ENCODE results near the gene DNAAF5.

Gene DNAAF5

DNA sequence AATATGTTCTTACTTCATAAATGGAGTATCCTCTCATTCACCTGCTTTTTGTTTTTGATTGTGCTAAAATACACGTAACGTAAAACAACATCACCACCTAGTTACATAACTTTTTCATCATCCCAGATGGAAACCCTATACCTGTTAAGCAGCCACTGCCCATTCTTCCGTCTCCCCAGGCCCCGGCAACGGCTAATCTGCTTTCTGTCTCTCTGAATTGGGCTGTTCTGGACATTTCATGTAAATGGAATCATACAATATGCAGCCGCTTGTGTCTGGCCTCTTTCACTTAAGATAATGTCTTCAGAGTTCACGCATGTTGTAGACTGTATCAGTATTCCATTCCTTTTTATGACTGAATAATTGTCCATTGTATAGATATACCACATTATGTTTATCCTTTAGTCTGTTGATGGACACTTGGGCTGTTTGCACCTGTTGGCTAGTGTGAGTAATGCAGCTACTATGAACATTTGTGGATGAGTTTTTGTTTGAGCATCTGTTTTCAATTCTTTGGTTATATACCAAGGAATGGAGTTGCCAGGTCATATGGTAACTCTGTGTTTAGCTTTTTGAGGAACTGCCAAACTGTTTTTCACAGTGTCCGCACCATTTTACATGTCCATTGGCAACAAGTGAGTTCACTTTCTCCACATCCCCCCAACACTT lies 91.7 kb downstream of the DNAAF5 start:
- Histone ChIP-seq H3K4me3 (ENCODE audit: low read depth, low read length) (no peak overlapping the region), H4K91ac (ENCODE audit: low read depth, low read length) (no peak overlapping the region), H2BK120ac (ENCODE audit: insufficient read depth, low read length, poor library complexity) (no peak overlapping the region), H3K4me2 (ENCODE audit: low read length) (no peak overlapping the region), H3K9ac (ENCODE audit: low read length) (no peak overlapping the region), H3K18ac (ENCODE audit: low read length) (no peak overlapping the region), H4K12ac (ENCODE audit: low read depth, low read length) (no peak overlapping the region), H3K9me3 (ENCODE audit: insufficient read depth, low read depth, low read length) (no peaks in the 10 kb centered on the region), H3K27ac (ENCODE audit: low read depth, low read length) (no peak overlapping the region), H4K8ac (ENCODE audit: low read depth, low read length) (no peak overlapping the region), H3K27me3 (ENCODE audit: insufficient read depth, low read length) (no peaks in the 10 kb centered on the region), H3K79me1 (ENCODE audit: low read length) (peaks cover 16% of the 10 kb centered on the region), H3K23ac (ENCODE audit: low read length) (no peak overlapping the region), H3K36me3 (ENCODE audit: control insufficient read depth in 1 of 2, insufficient read depth in 2 of 2, low read length in 2 of 2) (peaks cover 0 to 5% of the 10 kb centered on the region in 2 experiments), H2BK12ac (ENCODE audit: low read length) (no peak overlapping the region), H2AK5ac (ENCODE audit: low read length) (no peak overlapping the region), H2BK5ac (ENCODE audit: low read depth, low read length, poor library complexity) (no peak overlapping the region), H3K14ac (ENCODE audit: low read length) (no peak overlapping the region), H3K4me1 (ENCODE audit: control insufficient read depth in 1 of 2, insufficient read depth in 2 of 2, low read length in 2 of 2) (peaks cover 8 to 14% of the 10 kb centered on the region in 2 experiments), H2AFZ (ENCODE audit: insufficient read depth, low read length, poor library complexity) (no peak overlapping the region), H3K4ac (ENCODE audit: low read depth, low read length) (peak overlapping the region; percentile 53), H3K79me2 (ENCODE audit: control insufficient read depth, insufficient read depth, low read length, poor library complexity) (peaks cover 17% of the 10 kb centered on the region)
- peak; percentile 50 to 79 for DNase-seq
- WGBS (ENCODE audit: extremely low coverage, insufficient coverage, insufficient read length) = no CpG with 5 or more reads among the region's 8 CpGs

DNA sequence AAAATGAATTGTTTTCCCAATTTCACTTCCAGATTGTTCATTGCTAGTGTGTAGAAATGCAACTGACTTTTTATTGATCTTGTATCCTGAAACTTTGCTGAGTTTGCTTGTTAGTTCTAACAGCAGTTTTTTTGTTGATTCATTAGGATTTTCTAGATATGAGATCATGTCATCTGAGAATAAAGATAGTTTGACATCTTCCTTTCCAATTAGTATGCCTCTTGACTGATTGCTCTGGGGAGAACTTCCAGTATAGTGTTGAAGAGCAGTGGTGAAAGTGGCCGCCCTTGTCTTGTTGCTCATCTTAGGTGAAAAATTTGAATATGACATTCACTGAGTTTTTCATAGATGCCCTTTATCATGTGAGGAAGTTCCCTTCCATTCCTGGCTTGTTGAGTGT lies 93.8 kb downstream of the DNAAF5 start:
- Histone ChIP-seq H3K79me1 (ENCODE audit: low read length) (peaks cover 10% of the 10 kb centered on the region), H3K9me3 (ENCODE audit: insufficient read depth, low read depth, low read length) (no peaks in the 10 kb centered on the region), H2AFZ (ENCODE audit: insufficient read depth, low read length, poor library complexity) (no peak overlapping the region), H3K14ac (ENCODE audit: low read length) (no peak overlapping the region), H3K4me2 (ENCODE audit: low read length) (no peak overlapping the region), H3K4me3 (ENCODE audit: low read depth, low read length) (no peak overlapping the region), H3K36me3 (ENCODE audit: control insufficient read depth in 1 of 2, insufficient read depth in 2 of 2, low read length in 2 of 2) (peaks cover 0 to 5% of the 10 kb centered on the region in 2 experiments), H2AK5ac (ENCODE audit: low read length) (no peak overlapping the region), H2BK5ac (ENCODE audit: low read depth, low read length, poor library complexity) (no peak overlapping the region), H3K4me1 (ENCODE audit: control insufficient read depth in 1 of 2, insufficient read depth in 2 of 2, low read length in 2 of 2) (peaks cover 2 to 7% of the 10 kb centered on the region in 2 experiments), H2BK12ac (ENCODE audit: low read length) (no peak overlapping the region), H4K12ac (ENCODE audit: low read depth, low read length) (no peak overlapping the region), H2BK120ac (ENCODE audit: insufficient read depth, low read length, poor library complexity) (no peak overlapping the region), H3K9ac (ENCODE audit: low read length) (no peak overlapping the region), H4K91ac (ENCODE audit: low read depth, low read length) (no peak overlapping the region), H3K18ac (ENCODE audit: low read length) (no peak overlapping the region), H3K27me3 (ENCODE audit: insufficient read depth, low read length) (no peaks in the 10 kb centered on the region), H3K23ac (ENCODE audit: low read length) (no peak overlapping the region), H3K27ac (ENCODE audit: low read depth, low read length) (no peak overlapping the region), H4K8ac (ENCODE audit: low read depth, low read length) (no peak overlapping the region), H3K79me2 (ENCODE audit: control insufficient read depth, insufficient read depth, low read length, poor library complexity) (peaks cover 20% of the 10 kb centered on the region), H3K4ac (ENCODE audit: low read depth, low read length) (peak overlapping the region; percentile 47)
- WGBS (ENCODE audit: extremely low coverage, insufficient coverage, insufficient read length) = no CpG with 5 or more reads among the region's 1 CpG
- no peak for DNase-seq

DNA sequence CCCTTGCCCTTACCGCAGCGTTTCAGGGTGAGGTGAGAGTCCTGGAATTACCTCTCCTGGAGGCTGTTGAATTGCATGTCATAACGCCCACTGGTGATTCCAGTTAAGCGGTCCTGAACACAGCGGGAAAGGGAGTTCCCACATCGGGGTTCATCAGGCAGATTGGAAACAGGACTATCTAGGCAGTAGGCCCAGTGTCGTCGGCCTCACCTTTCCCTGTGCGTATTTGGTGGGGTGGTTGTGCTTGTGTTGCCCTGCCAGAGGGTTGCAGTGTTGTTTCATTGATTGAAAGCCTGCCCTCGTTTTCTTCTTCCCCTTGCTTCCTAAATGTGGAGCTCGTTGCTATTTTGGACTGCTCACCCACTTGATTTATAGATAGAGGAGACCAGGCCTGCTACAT lies 95.2 kb downstream of the DNAAF5 start:
- H4K8ac ChIP-seq (ENCODE audit: low read depth, low read length) = no peak overlapping the region
- H3K4me2 ChIP-seq (ENCODE audit: low read length) = no peak overlapping the region
- H3K79me1 ChIP-seq (ENCODE audit: low read length) = peaks cover 4% of the 10 kb centered on the region
- no peak overlapping the region for H4K91ac ChIP-seq (ENCODE audit: low read depth, low read length)
- no peak overlapping the region for H4K12ac ChIP-seq (ENCODE audit: low read depth, low read length)
- no peak overlapping the region for H2BK120ac ChIP-seq (ENCODE audit: insufficient read depth, low read length, poor library complexity)
- no peak overlapping the region for H3K27ac ChIP-seq (ENCODE audit: low read depth, low read length)
- H3K23ac ChIP-seq (ENCODE audit: low read length) = no peak overlapping the region
- H3K4ac ChIP-seq (ENCODE audit: low read depth, low read length) = peak overlapping the region; percentile 0
- no peak overlapping the region for H3K14ac ChIP-seq (ENCODE audit: low read length)
- no CpG with 5 or more reads among the region's 11 CpGs for WGBS (ENCODE audit: extremely low coverage, insufficient coverage, insufficient read length)
- no peak overlapping the region for H2AFZ ChIP-seq (ENCODE audit: insufficient read depth, low read length, poor library complexity)
- H3K9ac ChIP-seq (ENCODE audit: low read length) = no peak overlapping the region
- peaks cover 21% of the 10 kb centered on the region for H3K79me2 ChIP-seq (ENCODE audit: control insufficient read depth, insufficient read depth, low read length, poor library complexity)
- H3K4me3 ChIP-seq (ENCODE audit: low read depth, low read length) = no peak overlapping the region
- H2BK5ac ChIP-seq (ENCODE audit: low read depth, low read length, poor library complexity) = no peak overlapping the region
- no peaks in the 10 kb centered on the region for H3K27me3 ChIP-seq (ENCODE audit: insufficient read depth, low read length)
- H3K36me3 ChIP-seq (ENCODE audit: control insufficient read depth in 1 of 2, insufficient read depth in 2 of 2, low read length in 2 of 2) = peaks cover 3 to 10% of the 10 kb centered on the region in 2 experiments
- no peak overlapping the region for H3K18ac ChIP-seq (ENCODE audit: low read length)
- H2AK5ac ChIP-seq (ENCODE audit: low read length) = no peak overlapping the region
- peaks cover 2 to 4% of the 10 kb centered on the region in 2 experiments for H3K4me1 ChIP-seq (ENCODE audit: control insufficient read depth in 1 of 2, insufficient read depth in 2 of 2, low read length in 2 of 2)
- no peaks in the 10 kb centered on the region for H3K9me3 ChIP-seq (ENCODE audit: insufficient read depth, low read depth, low read length)
- no peak overlapping the region for H2BK12ac ChIP-seq (ENCODE audit: low read length)
- no peak for DNase-seq

DNA sequence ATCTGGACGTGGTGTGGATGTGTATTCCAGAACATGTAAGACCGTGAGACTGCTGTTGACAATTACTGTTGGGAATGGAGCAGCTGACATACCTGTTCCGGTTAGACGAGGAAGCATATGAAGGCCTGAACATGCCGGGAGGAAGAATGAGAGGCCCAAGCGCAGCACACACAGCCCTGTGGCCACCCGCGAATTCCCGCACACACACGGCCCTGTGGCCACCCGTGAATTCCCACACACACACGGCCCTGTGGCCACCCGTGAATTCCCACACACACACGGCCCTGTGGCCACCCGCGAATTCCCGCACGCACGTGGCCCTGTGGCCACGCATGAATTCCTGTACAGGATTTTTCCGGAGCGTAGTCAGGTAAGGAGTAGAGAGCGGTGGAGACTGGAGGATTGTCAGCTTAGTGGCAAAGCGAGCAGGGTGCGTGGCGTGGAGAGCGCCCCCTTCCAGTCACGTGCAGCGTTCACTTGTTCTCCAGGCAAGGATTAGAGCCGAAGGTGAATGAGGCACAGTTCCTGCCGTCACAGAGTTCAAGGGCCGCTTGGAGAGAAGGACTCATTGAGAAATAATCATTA lies 96.3 kb downstream of the DNAAF5 start:
- WGBS (ENCODE audit: extremely low coverage, insufficient coverage, insufficient read length) = no CpG with 5 or more reads among the region's 32 CpGs
- no peak overlapping the region for H2BK12ac ChIP-seq (ENCODE audit: low read length)

More for the DNA sequence above, 96.3 kb downstream of the DNAAF5 start:
- H3K36me3 ChIP-seq (ENCODE audit: control insufficient read depth in 1 of 2, insufficient read depth in 2 of 2, low read length in 2 of 2) = peaks cover 3 to 10% of the 10 kb centered on the region in 2 experiments
- H3K79me2 ChIP-seq (ENCODE audit: control insufficient read depth, insufficient read depth, low read length, poor library complexity) = peaks cover 13% of the 10 kb centered on the region
- H3K4me1 ChIP-seq (ENCODE audit: control insufficient read depth in 1 of 2, insufficient read depth in 2 of 2, low read length in 2 of 2) = peaks cover 2 to 4% of the 10 kb centered on the region in 2 experiments
- no peak overlapping the region for H3K18ac ChIP-seq (ENCODE audit: low read length)
- no peak overlapping the region for H3K4me2 ChIP-seq (ENCODE audit: low read length)
- no peak overlapping the region for H4K12ac ChIP-seq (ENCODE audit: low read depth, low read length)
- H3K14ac ChIP-seq (ENCODE audit: low read length) = no peak overlapping the region
- no peak overlapping the region for H4K91ac ChIP-seq (ENCODE audit: low read depth, low read length)
- no peak overlapping the region for H2AK5ac ChIP-seq (ENCODE audit: low read length)
- H4K8ac ChIP-seq (ENCODE audit: low read depth, low read length) = no peak overlapping the region
- no peak overlapping the region for H2BK120ac ChIP-seq (ENCODE audit: insufficient read depth, low read length, poor library complexity)
- no peak overlapping the region for H2BK5ac ChIP-seq (ENCODE audit: low read depth, low read length, poor library complexity)
- H3K9ac ChIP-seq (ENCODE audit: low read length) = no peak overlapping the region
- no peak overlapping the region for H3K27ac ChIP-seq (ENCODE audit: low read depth, low read length)
- no peak overlapping the region for H3K4me3 ChIP-seq (ENCODE audit: low read depth, low read length)
- DNase-seq = no peak
- H3K23ac ChIP-seq (ENCODE audit: low read length) = no peak overlapping the region
- H3K9me3 ChIP-seq (ENCODE audit: insufficient read depth, low read depth, low read length) = no peaks in the 10 kb centered on the region
- peak overlapping the region; percentile 0 for H3K4ac ChIP-seq (ENCODE audit: low read depth, low read length)
- no peak overlapping the region for H2AFZ ChIP-seq (ENCODE audit: insufficient read depth, low read length, poor library complexity)
- no peaks in the 10 kb centered on the region for H3K27me3 ChIP-seq (ENCODE audit: insufficient read depth, low read length)
- H3K79me1 ChIP-seq (ENCODE audit: low read length) = no peaks in the 10 kb centered on the region
